Neuronal stem cell (in vitro differentiated cells): Measurements from ENCODE around the gene RHOH.

Experiments used
- DNase-seq: peaks from one replicate; pipeline ENCODE4 v3.0.0-alpha.2; 2013; ENCODE audit warnings: low spot score
- H2AFZ ChIP-seq: one replicate; pipeline ENCODE4 v1.6.1; 2013; ENCODE audit warnings: mild to moderate bottlenecking, low read length, inconsistent platforms
- H2AK5ac ChIP-seq: 2 replicates; pipeline ENCODE4 v1.6.1; 2013; ENCODE audit warnings: low read depth, mild to moderate bottlenecking, inconsistent platforms, low read length, moderate library complexity, mixed read lengths
- H2BK120ac ChIP-seq: 2 replicates; pipeline ENCODE4 v1.6.1; 2013; ENCODE audit warnings: low read depth, mild to moderate bottlenecking, inconsistent platforms, low read length, moderate library complexity, mixed read lengths
- H2BK12ac ChIP-seq: one replicate; pipeline ENCODE4 v1.6.1; 2013; ENCODE audit warnings: low read length, inconsistent platforms
- H2BK15ac ChIP-seq: 2 replicates; pipeline ENCODE4 v1.6.1; 2013; ENCODE audit warnings: mild to moderate bottlenecking, low read length, inconsistent platforms, mixed read lengths
- H2BK5ac ChIP-seq: one replicate; pipeline ENCODE4 v1.6.1; 2013; ENCODE audit warnings: inconsistent platforms, mild to moderate bottlenecking, low read length, moderate library complexity
- H3K14ac ChIP-seq: one replicate; pipeline ENCODE4 v1.6.1; 2013; ENCODE audit warnings: low read length, inconsistent platforms
- H3K18ac ChIP-seq: 2 replicates; pipeline ENCODE4 v1.6.1; 2013; ENCODE audit warnings: low read length, inconsistent platforms
- H3K23ac ChIP-seq: 2 replicates; pipeline ENCODE4 v1.6.1; 2013; ENCODE audit warnings: low read depth, mild to moderate bottlenecking, mixed read lengths, low read length, inconsistent platforms; ENCODE audit not compliant: poor library complexity
- H3K27ac ChIP-seq: replicated peaks from 3 replicates; pipeline ENCODE4 v1.5.1; 2013; ENCODE audit warnings: low read length, inconsistent platforms
- H3K27me3 ChIP-seq, 3 experiments: 2 replicates each; pipeline ENCODE4 v1.6.1; 2013; ENCODE audit warnings: low read length in 3 of 3, mild to moderate bottlenecking in 2 of 3, inconsistent platforms in 1 of 3, low read depth in 1 of 3, mixed read lengths in 1 of 3, moderate library complexity in 1 of 3; ENCODE audit not compliant: control insufficient read depth in 3 of 3, insufficient read depth in 3 of 3
- H3K36me3 ChIP-seq, 2 donors: replicated peaks in 1 of 2; 2 replicates each; pipeline ENCODE4 v1.6.1; 2013; ENCODE audit warnings: low read length in 2 of 2; ENCODE audit not compliant: control insufficient read depth in 2 of 2, insufficient read depth in 2 of 2
- H3K4ac ChIP-seq: 2 replicates; pipeline ENCODE4 v1.6.1; 2013; ENCODE audit warnings: inconsistent platforms, mild to moderate bottlenecking, low read length, moderate library complexity
- H3K4me1 ChIP-seq, 2 donors: 1 replicate in 1 of 2; 2 replicates in 1 of 2; pipeline ENCODE4 v1.6.1; 2013; ENCODE audit warnings: low read length in 2 of 2, low read depth in 1 of 2; ENCODE audit not compliant: control insufficient read depth in 2 of 2, insufficient read depth in 1 of 2
- H3K4me2 ChIP-seq: one replicate; pipeline ENCODE4 v1.6.1; 2013; ENCODE audit warnings: mild to moderate bottlenecking, low read length, inconsistent platforms; ENCODE audit not compliant: insufficient read depth, poor library complexity, severe bottlenecking
- H3K4me3 ChIP-seq, 2 donors: 2 replicates each; pipeline ENCODE4 v1.5.1; 2013; ENCODE audit warnings: low read length in 2 of 2, mild to moderate bottlenecking in 2 of 2, inconsistent platforms in 1 of 2, moderate library complexity in 1 of 2
- H3K79me1 ChIP-seq: one replicate; pipeline ENCODE4 v1.6.1; 2013; ENCODE audit warnings: low read depth, mild to moderate bottlenecking, inconsistent platforms, low read length, moderate library complexity
- H3K9ac ChIP-seq: one replicate; pipeline ENCODE4 v1.6.1; 2013; ENCODE audit warnings: mild to moderate bottlenecking, low read depth, low read length, inconsistent platforms; ENCODE audit not compliant: poor library complexity
- H3K9me3 ChIP-seq, 2 donors: replicated peaks in 1 of 2; 2 replicates each; pipeline versions ENCODE3 to v1.6.1; 2013; ENCODE audit warnings: low read length in 2 of 2, mild to moderate bottlenecking in 2 of 2, inconsistent platforms in 1 of 2, low read depth in 1 of 2, mixed read lengths in 1 of 2, moderate library complexity in 1 of 2; ENCODE audit not compliant: control insufficient read depth in 2 of 2, insufficient read depth in 1 of 2
- H4K8ac ChIP-seq: one replicate; pipeline ENCODE4 v1.6.1; 2013; ENCODE audit warnings: low read depth, mild to moderate bottlenecking, inconsistent platforms, low read length, moderate library complexity
- H4K91ac ChIP-seq: one replicate; pipeline ENCODE4 v1.6.1; 2013; ENCODE audit warnings: low read length, low read depth, mild to moderate bottlenecking, inconsistent platforms; ENCODE audit not compliant: poor library complexity
- WGBS, 2 donors: extraction: QIAGEN DNeasy Blood & Tissue Kit; methylation state at CpG; one replicate each; pipeline ENCODE4 v1.1.7; 2013; ENCODE audit warnings: missing lambda C conversion rate in 2 of 2, mixed read lengths in 1 of 2; ENCODE audit not compliant: insufficient read length in 2 of 2, insufficient replicate concordance in 1 of 2; ENCODE audit errors: extremely low coverage in 2 of 2; 5-methylcytosine and 5-hydroxymethylcytosine counted together

The RHOH gene

DNA sequence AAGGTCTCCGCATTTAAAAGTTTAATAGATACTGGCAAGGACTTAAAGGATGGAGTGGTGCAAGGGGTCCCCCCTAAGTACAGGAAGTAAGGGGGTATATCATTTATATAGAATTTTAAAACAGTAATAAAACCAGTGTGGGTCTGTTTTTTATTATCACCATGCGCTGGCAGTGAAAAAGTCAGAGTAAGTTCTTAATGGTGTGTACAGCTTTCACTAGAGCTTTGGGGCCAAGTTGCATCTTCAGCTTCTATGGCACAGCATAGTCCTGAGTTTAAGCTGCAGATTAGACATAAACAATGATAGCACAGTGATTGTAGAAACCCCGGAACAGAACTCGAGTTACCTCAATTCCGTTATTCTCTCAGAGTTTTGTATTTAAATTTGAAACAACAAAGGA, 27.6 kb downstream of the RHOH start:
- Histone ChIP-seq H2BK120ac (no peak overlapping the region), H2AK5ac (no peak overlapping the region), H2BK12ac (no peak overlapping the region), H3K4me1 (peaks cover 0 to 3% of the 10 kb centered on the region in 2 donors), H3K18ac (no peak overlapping the region), H4K91ac (no peak overlapping the region), H3K79me1 (no peaks in the 10 kb centered on the region), H4K8ac (no peak overlapping the region), H2BK5ac (no peak overlapping the region), H3K36me3 (no peaks in the 10 kb centered on the region), H3K23ac (no peak overlapping the region), H3K4me3 (no peak overlapping the region), H2AFZ (no peak overlapping the region), H3K9me3 (peaks cover 0 to 4% of the 10 kb centered on the region in 2 donors), H3K9ac (no peak overlapping the region), H3K14ac (no peak overlapping the region), H3K27me3 (no peaks in the 10 kb centered on the region), H3K4me2 (no peak overlapping the region), H2BK15ac (no peak overlapping the region), H3K27ac (no peak overlapping the region), H3K4ac (no peak overlapping the region)
- DNase-seq: no peak
- no CpG with 5 or more reads among the region's 5 CpGs for WGBS, 2 donors

DNA sequence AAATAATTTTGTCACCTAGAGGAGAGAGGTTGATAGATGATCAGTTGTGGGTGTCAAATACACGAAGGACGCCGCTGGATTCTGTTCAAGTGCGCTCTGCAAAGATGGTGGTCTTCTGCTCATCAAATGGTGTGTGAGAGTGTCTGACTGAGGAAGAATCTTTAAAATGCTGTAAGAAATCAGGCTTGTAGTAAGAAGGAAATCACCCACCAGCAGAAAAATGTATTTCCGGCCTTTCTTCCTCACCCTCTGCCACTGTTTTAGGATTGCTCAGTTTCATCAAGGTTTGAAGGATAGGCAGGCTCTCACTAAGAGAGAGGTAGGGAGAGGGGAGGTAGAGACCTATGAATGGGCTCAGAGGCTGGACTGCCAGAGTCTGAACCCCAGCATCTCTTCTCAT, 28.7 kb downstream of the RHOH start:
- no peak overlapping the region for H3K4me3 ChIP-seq
- no peak overlapping the region for H2AFZ ChIP-seq
- no CpG with 5 or more reads among the region's 5 CpGs for WGBS, 2 donors
- no peak overlapping the region for H3K23ac ChIP-seq
- peaks cover 0 to 4% of the 10 kb centered on the region in 2 donors for H3K9me3 ChIP-seq
- peaks cover 0 to 3% of the 10 kb centered on the region in 2 donors for H3K4me1 ChIP-seq
- no peak overlapping the region for H3K4ac ChIP-seq
- no peaks in the 10 kb centered on the region for H3K27me3 ChIP-seq
- no peak overlapping the region for H2BK120ac ChIP-seq
- H3K79me1 ChIP-seq: no peaks in the 10 kb centered on the region
- H3K18ac ChIP-seq: no peak overlapping the region
- H3K27ac ChIP-seq: no peak overlapping the region
- H2BK15ac ChIP-seq: no peak overlapping the region
- no peak overlapping the region for H3K14ac ChIP-seq
- H3K4me2 ChIP-seq: no peak overlapping the region
- no peak overlapping the region for H2AK5ac ChIP-seq
- no peak for DNase-seq
- H3K36me3 ChIP-seq: no peaks in the 10 kb centered on the region
- no peak overlapping the region for H2BK12ac ChIP-seq
- no peak overlapping the region for H4K8ac ChIP-seq
- H2BK5ac ChIP-seq: no peak overlapping the region
- no peak overlapping the region for H4K91ac ChIP-seq
- H3K9ac ChIP-seq: no peak overlapping the region

DNA sequence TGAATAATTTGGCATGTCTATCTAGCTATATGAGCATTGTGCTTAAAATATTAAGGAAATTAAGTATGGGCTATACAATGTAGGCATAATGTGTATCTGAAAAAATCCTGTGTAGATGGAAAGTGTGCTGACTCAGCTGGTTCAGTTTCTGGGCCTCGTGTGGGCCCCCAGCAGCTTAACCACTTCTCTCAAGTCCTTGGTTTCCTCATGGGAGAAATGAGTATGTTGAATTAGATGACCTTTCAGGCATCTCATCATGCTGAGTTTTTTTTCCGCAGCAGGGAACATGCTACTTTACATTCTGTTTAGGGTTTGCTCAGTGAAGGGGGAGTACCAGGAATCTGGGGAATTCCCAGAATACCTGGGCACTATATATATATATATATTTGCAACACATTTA, 30.5 kb downstream of the RHOH start:
- H3K27me3 ChIP-seq: no peaks in the 10 kb centered on the region
- DNase-seq: no peak
- H3K9ac ChIP-seq: no peak overlapping the region
- no peak overlapping the region for H2BK12ac ChIP-seq
- no peak overlapping the region for H4K91ac ChIP-seq
- H2AFZ ChIP-seq: no peak overlapping the region
- no peak overlapping the region for H3K18ac ChIP-seq
- no peak overlapping the region for H3K4ac ChIP-seq
- peaks cover 0 to 3% of the 10 kb centered on the region in 2 donors for H3K4me1 ChIP-seq
- no peak overlapping the region for H2BK15ac ChIP-seq
- no peak overlapping the region for H3K27ac ChIP-seq
- no peaks in the 10 kb centered on the region for H3K36me3 ChIP-seq
- no peak overlapping the region for H2BK5ac ChIP-seq
- no peak overlapping the region for H3K14ac ChIP-seq
- no peak overlapping the region for H2BK120ac ChIP-seq
- peaks cover 0 to 2% of the 10 kb centered on the region in 2 donors for H3K9me3 ChIP-seq
- no peak overlapping the region for H4K8ac ChIP-seq
- no peak overlapping the region for H2AK5ac ChIP-seq
- no peak overlapping the region for H3K4me3 ChIP-seq
- H3K79me1 ChIP-seq: no peaks in the 10 kb centered on the region
- no peak overlapping the region for H3K23ac ChIP-seq
- H3K4me2 ChIP-seq: no peak overlapping the region
- WGBS, 2 donors: no CpG with 5 or more reads among the region's 2 CpGs

DNA sequence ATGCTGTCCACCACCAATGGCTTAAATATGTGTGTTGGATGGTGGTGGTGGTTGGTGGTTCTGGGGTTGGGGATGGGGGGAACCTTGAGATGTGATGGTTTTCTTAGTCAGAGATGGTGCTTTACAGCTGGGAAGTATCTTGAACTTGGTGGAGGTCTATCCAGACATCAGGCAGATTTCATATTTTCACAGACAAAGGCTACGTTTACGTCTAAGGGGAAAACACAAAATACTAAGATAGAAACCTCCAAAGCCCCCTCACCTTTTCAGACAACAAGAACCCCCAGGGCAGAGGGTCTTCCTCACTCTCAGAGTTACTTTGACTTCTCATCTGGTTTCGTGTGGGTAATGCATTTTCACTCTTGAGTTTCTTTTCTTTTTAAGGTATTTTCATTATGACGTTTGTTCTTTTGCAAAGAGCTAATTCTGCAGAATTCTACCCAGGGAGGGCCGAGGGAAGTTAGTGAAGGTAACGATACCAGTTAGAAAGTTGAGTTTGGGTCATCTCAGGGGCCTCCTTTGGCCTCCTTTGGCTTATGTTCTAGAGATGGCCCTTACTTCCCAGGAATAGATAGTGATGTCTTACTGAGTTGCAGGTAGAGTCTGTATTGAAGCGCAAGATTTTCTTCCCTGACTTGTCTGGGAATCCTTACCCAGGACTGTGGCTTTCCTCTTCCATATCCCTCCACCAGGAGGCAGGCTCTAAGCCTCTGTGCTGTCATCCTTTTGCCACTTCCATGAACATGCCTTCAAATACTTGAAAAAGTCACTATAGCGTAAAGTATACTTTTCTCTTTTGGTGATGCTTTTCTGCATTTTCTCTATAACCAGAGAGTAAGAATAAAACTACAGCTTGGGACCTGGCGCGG, 31.9 kb downstream of the RHOH start:
- Histone ChIP-seq H3K9me3 (no peaks in the 10 kb centered on the region), H3K18ac (no peak overlapping the region), H2BK15ac (no peak overlapping the region), H2AFZ (no peak overlapping the region), H3K27me3 (no peaks in the 10 kb centered on the region), H3K36me3 (no peaks in the 10 kb centered on the region), H2BK12ac (no peak overlapping the region), H3K23ac (no peak overlapping the region), H3K9ac (no peak overlapping the region), H2BK5ac (no peak overlapping the region), H3K14ac (no peak overlapping the region), H2BK120ac (no peak overlapping the region), H3K4me1 (peaks cover 0 to 3% of the 10 kb centered on the region in 2 donors), H3K27ac (no peak overlapping the region), H3K79me1 (no peaks in the 10 kb centered on the region), H3K4ac (no peak overlapping the region), H3K4me2 (no peak overlapping the region), H4K91ac (no peak overlapping the region), H4K8ac (no peak overlapping the region), H2AK5ac (no peak overlapping the region), H3K4me3 (no peak overlapping the region)
- no CpG with 5 or more reads among the region's 10 CpGs for WGBS, 2 donors
- no peak for DNase-seq
